C4-2B (cell line): ENCODE data around the gene DLGAP4.
A peak's percentile ranks its signal among the peaks of the same experiment; 100 is the strongest.
"Not testable (repeated sequence)": the region's sequence is repeated elsewhere in the genome, so short reads cannot be mapped to it uniquely, and the experiment has no call there.

Source experiments
- H3K27ac ChIP-seq: fragments of 450-650 bp; 2 replicates; pipeline ENCODE4 v1.5.1; 2017
- CTCF ChIP-seq: fragments of 450-650 bp; conservative IDR thresholded peaks from 2 replicates; pipeline ENCODE4 v1.5.1; 2017; ENCODE audit warnings: mild to moderate bottlenecking
- ZFX ChIP-seq: fragments of 450-650 bp; IDR thresholded peaks from 2 replicates; pipeline ENCODE4 v1.6.1; 2017

Gene DLGAP4

GRCh38 chr20:36471885-36472636 is 165.9 kb downstream of the DLGAP4 start:
- no peak overlapping the region; the same call in 1 of the 2 replicates for H3K27ac ChIP-seq
- TF ChIP-seq CTCF (no peak), ZFX (no peak)

- TF ChIP-seq CTCF (no peak), ZFX (no peak)
- peak overlapping the region; percentile 19 for H3K27ac ChIP-seq
Measured at GRCh38 chr20:36472637-36473090, 166.5 kb downstream of the DLGAP4 start.

- TF ChIP-seq CTCF (no peak), ZFX (no peak)
- peak overlapping the region; percentile 19; the same call in 1 of the 2 replicates for H3K27ac ChIP-seq
Measured at GRCh38 chr20:36473164-36473563, 167.0 kb downstream of the DLGAP4 start.

- no peak overlapping the region for H3K27ac ChIP-seq
- TF ChIP-seq ZFX (no peak), CTCF (no peak)
Measured at GRCh38 chr20:36474563-36474962, 168.4 kb downstream of the DLGAP4 start.

GRCh38 chr20:36475054-36475453 is 168.9 kb downstream of the DLGAP4 start:
- not testable (repeated sequence) for H3K27ac ChIP-seq

- no peak overlapping the region for H3K27ac ChIP-seq
- TF ChIP-seq ZFX: no peak
- TF ChIP-seq CTCF: no peak
Measured at GRCh38 chr20:36477475-36477874, 171.3 kb downstream of the DLGAP4 start.

- H3K27ac ChIP-seq: no peak overlapping the region
- TF ChIP-seq ZFX: no peak
- TF ChIP-seq CTCF: no peak
Measured at GRCh38 chr20:36478137-36478905, 172.2 kb downstream of the DLGAP4 start.
